ENCODE data around the gene CDADC1.

The CDADC1 gene

DNA sequence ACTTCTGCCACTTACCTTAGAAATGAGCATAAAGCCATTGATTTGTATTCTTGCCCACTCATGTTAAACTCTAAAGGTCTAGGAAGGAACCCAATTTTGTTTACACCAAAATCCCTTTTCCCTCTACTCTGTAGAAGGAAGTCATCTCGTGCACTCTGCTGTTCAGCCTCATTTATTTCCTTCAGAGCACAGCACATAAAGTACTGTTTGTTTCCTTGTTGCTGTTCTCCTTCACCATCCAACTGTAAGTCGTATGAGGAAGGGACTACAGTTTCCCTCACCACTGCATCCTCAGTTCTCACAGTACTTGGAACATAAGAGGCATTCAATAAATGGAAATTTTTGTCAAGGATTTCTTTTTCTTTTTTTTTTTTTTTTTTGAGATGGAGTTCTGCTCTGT lies 24.6 kb downstream of the CDADC1 start:
- TF ChIP-seq, protein P1, sequence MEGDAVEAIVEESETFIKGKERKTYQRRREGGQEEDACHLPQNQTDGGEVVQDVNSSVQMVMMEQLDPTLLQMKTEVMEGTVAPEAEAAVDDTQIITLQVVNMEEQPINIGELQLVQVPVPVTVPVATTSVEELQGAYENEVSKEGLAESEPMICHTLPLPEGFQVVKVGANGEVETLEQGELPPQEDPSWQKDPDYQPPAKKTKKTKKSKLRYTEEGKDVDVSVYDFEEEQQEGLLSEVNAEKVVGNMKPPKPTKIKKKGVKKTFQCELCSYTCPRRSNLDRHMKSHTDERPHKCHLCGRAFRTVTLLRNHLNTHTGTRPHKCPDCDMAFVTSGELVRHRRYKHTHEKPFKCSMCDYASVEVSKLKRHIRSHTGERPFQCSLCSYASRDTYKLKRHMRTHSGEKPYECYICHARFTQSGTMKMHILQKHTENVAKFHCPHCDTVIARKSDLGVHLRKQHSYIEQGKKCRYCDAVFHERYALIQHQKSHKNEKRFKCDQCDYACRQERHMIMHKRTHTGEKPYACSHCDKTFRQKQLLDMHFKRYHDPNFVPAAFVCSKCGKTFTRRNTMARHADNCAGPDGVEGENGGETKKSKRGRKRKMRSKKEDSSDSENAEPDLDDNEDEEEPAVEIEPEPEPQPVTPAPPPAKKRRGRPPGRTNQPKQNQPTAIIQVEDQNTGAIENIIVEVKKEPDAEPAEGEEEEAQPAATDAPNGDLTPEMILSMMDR (IDR thresholded peaks at IDR 0.05; ENCODE audit: low read depth, low read length), result no peak
- Histone ChIP-seq H3K27me3 (no peaks in the 10 kb centered on the region), H3K36me3 (peaks cover 3% of the 10 kb centered on the region; the same call in 1 of the 2 replicates), H3K4me1 (no peaks in the 10 kb centered on the region), H3K9me3 (no peaks in the 10 kb centered on the region), H3K4me3 (ENCODE audit: low read depth, low read length) (no peak overlapping the region)
- DNase-seq, result no peak

DNA sequence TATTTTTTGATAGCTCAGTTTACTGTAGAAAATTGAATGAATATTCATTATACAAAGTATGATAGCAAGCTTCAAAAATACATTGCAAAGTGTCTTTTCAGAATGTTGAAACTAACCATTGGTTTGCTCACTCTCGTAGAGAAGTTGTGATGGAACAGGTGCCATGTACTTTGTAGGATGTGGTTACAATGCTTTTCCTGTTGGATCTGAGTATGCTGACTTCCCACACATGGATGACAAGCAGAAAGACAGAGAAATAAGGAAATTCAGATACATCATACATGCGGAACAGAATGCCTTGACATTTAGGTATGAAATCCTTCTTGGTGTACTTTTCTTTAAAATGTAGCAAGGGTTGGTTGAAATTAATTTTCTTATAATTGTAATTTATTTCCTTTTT lies 30.5 kb downstream of the CDADC1 start:
- H3K36me3 ChIP-seq, result no peaks in the 10 kb centered on the region
- TF ChIP-seq, protein P1 (IDR thresholded peaks at IDR 0.05; ENCODE audit: low read depth, low read length), result no peak

DNA sequence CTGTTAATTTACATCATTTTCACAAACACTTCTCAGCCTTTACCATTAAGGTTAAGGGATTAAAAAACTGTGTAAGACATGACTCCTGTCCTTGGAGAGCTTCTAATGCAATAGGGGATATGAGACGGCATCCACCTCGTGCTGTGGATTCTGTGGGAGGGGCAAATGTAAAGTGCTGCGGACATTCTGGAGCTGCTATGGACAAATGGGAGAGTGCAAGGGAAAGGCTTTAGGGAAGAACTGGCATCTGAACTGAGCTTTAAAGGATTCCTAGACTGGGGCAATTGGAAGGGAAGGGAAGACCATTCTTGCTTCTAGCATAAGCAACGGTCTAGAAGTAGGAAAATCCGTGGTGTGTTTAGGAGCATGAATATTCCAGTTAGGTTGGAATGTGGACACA lies 31.4 kb downstream of the CDADC1 start:
- Histone ChIP-seq H3K36me3 (no peaks in the 10 kb centered on the region), H3K27me3 (no peaks in the 10 kb centered on the region), H3K4me1 (no peaks in the 10 kb centered on the region), H3K9me3 (no peaks in the 10 kb centered on the region), H3K4me3 (ENCODE audit: low read depth, low read length) (no peak overlapping the region)
- no peak for DNase-seq
- TF ChIP-seq, protein P1 (IDR thresholded peaks at IDR 0.05; ENCODE audit: low read depth, low read length), result no peak

More for the DNA sequence above, 30.5 kb downstream of the CDADC1 start:
- no peak overlapping the region for H3K4me3 ChIP-seq (ENCODE audit: low read depth, low read length)
- H3K9me3 ChIP-seq, result no peaks in the 10 kb centered on the region
- DNase-seq, result no peak
- H3K4me1 ChIP-seq, result no peaks in the 10 kb centered on the region
- H3K27me3 ChIP-seq, result no peaks in the 10 kb centered on the region

DNA sequence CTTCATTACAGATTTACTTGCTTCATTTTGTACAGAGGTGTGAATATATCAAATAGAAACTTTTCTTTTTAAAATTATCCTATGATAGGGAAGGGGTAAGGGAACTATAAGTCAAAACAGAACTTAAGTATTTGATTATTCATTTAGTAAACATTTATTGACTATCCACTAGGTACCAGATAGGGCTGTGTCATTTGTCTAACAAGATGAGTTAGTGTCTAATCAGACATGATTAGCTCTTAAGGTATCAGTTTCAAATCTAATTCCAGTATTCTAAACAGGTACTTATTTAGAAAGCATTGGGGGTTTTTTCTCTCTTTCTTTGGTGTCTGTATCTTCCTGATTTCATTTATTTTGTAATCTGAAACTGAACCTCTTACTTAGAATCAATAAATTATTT lies 32.2 kb downstream of the CDADC1 start:
- H3K4me1 ChIP-seq, result no peaks in the 10 kb centered on the region
- no peak for DNase-seq

DNA sequence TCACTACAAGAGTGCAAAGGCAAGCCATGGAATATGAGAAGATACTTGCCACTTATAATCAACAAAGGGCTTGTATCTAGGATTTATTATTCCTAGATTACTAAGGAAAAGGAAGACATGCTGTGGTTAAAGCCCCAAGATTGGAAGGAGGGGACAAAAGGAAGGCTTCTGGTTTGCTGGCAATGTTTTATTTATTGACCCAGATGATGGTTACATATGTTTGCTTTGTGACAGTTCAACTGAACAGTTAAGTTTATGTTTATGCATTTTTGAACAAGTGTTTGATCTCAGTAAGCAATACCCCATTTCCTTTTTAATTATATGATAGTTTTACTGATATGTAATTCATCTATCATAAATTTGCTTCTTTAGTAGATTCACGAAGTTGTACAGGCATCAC lies 40.3 kb downstream of the CDADC1 start:
- DNase-seq, result no peak
- TF ChIP-seq, protein P1 (IDR thresholded peaks at IDR 0.05; ENCODE audit: low read depth, low read length), result no peak
- Histone ChIP-seq H3K9me3 (no peaks in the 10 kb centered on the region), H3K4me1 (peaks cover 2% of the 10 kb centered on the region; the same call in 1 of the 2 replicates), H3K36me3 (no peaks in the 10 kb centered on the region), H3K4me3 (ENCODE audit: low read depth, low read length) (no peak overlapping the region), H3K27me3 (no peaks in the 10 kb centered on the region)

More for the DNA sequence above, 32.2 kb downstream of the CDADC1 start:
- Histone ChIP-seq H3K9me3 (no peaks in the 10 kb centered on the region), H3K4me3 (ENCODE audit: low read depth, low read length) (no peak overlapping the region), H3K27me3 (no peaks in the 10 kb centered on the region), H3K36me3 (no peaks in the 10 kb centered on the region)
- TF ChIP-seq, protein P1 (IDR thresholded peaks at IDR 0.05; ENCODE audit: low read depth, low read length), result no peak

DNA sequence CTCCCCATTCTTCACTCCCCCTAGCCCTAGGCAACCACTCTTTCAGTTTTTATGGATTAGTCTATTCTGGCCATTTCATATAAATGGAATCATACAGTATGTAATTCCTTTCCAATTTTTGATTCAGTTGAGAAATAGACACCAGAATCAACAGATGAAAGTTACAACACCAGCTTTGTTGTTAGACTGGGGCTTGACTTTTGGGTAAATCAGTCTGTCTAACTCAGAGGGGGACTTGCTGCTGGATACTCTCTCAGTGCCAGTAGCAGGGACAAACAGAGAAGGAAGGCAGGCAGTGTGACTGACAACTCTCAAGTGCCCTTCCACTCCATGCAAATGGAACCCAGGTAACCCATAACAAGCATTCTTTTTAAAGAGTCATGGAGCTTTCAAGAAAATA lies 40.7 kb downstream of the CDADC1 start:
- Histone ChIP-seq H3K9me3 (no peaks in the 10 kb centered on the region), H3K4me3 (ENCODE audit: low read depth, low read length) (no peak overlapping the region), H3K4me1 (peaks cover 6% of the 10 kb centered on the region; the same call in 1 of the 2 replicates), H3K27me3 (no peaks in the 10 kb centered on the region), H3K36me3 (no peaks in the 10 kb centered on the region)
- TF ChIP-seq, protein P1 (IDR thresholded peaks at IDR 0.05; ENCODE audit: low read depth, low read length), result no peak
- no peak for DNase-seq
